ENCODE data around the gene PLOD2.

The PLOD2 gene

GRCh38 chr3:146102885-146103284 lies 58.1 kb downstream of the PLOD2 start:
- Histone ChIP-seq H3K27ac (ENCODE audit: low read depth, low read length) (no peak overlapping the region), H2AFZ (ENCODE audit: low read length, unreplicated experiment) (no peak overlapping the region), H3K79me2 (ENCODE audit: control insufficient read depth, insufficient read depth, low read length, unreplicated experiment) (peaks cover 21% of the 10 kb centered on the region), H3K4me3 (ENCODE audit: low read depth, low read length) (no peak overlapping the region), H3K36me3 (ENCODE audit: insufficient read depth, low read length) (peaks cover 62% of the 10 kb centered on the region), H3K4me1 (ENCODE audit: control insufficient read depth, insufficient read depth, low read length, unreplicated experiment) (no peaks in the 10 kb centered on the region), H3K27me3 (ENCODE audit: insufficient read depth, low read length) (no peaks in the 10 kb centered on the region)

GRCh38 chr3:146101538-146101937 lies 59.4 kb downstream of the PLOD2 start:
- H3K27ac ChIP-seq (ENCODE audit: low read depth, low read length) = peak overlapping the region; percentile 15; the same call in 1 of the 2 replicates
- H3K36me3 ChIP-seq (ENCODE audit: insufficient read depth, low read length) = peaks cover 57% of the 10 kb centered on the region
- no peaks in the 10 kb centered on the region for H3K27me3 ChIP-seq (ENCODE audit: insufficient read depth, low read length)
- H3K4me3 ChIP-seq (ENCODE audit: low read depth, low read length) = no peak overlapping the region
- peaks cover 16% of the 10 kb centered on the region for H3K79me2 ChIP-seq (ENCODE audit: control insufficient read depth, insufficient read depth, low read length, unreplicated experiment)
- no peak overlapping the region for H2AFZ ChIP-seq (ENCODE audit: low read length, unreplicated experiment)
- no peaks in the 10 kb centered on the region for H3K4me1 ChIP-seq (ENCODE audit: control insufficient read depth, insufficient read depth, low read length, unreplicated experiment)

GRCh38 chr3:146100825-146101444 lies 60.0 kb downstream of the PLOD2 start:
- no peaks in the 10 kb centered on the region for H3K4me1 ChIP-seq (ENCODE audit: control insufficient read depth, insufficient read depth, low read length, unreplicated experiment)
- no peak overlapping the region for H2AFZ ChIP-seq (ENCODE audit: low read length, unreplicated experiment)
- H3K4me3 ChIP-seq (ENCODE audit: low read depth, low read length) = no peak overlapping the region
- H3K27ac ChIP-seq (ENCODE audit: low read depth, low read length) = peak overlapping the region; percentile 15; the same call in 1 of the 2 replicates
- H3K36me3 ChIP-seq (ENCODE audit: insufficient read depth, low read length) = peaks cover 51% of the 10 kb centered on the region
- H3K79me2 ChIP-seq (ENCODE audit: control insufficient read depth, insufficient read depth, low read length, unreplicated experiment) = peaks cover 13% of the 10 kb centered on the region
- H3K27me3 ChIP-seq (ENCODE audit: insufficient read depth, low read length) = no peaks in the 10 kb centered on the region

GRCh38 chr3:146100180-146100579 lies 60.8 kb downstream of the PLOD2 start:
- Histone ChIP-seq H3K79me2 (ENCODE audit: control insufficient read depth, insufficient read depth, low read length, unreplicated experiment) (peaks cover 7% of the 10 kb centered on the region), H3K27ac (ENCODE audit: low read depth, low read length) (no peak overlapping the region), H2AFZ (ENCODE audit: low read length, unreplicated experiment) (no peak overlapping the region), H3K4me1 (ENCODE audit: control insufficient read depth, insufficient read depth, low read length, unreplicated experiment) (no peaks in the 10 kb centered on the region), H3K4me3 (ENCODE audit: low read depth, low read length) (no peak overlapping the region), H3K27me3 (ENCODE audit: insufficient read depth, low read length) (no peaks in the 10 kb centered on the region), H3K36me3 (ENCODE audit: insufficient read depth, low read length) (peaks cover 44% of the 10 kb centered on the region)

GRCh38 chr3:146099316-146099715 lies 61.7 kb downstream of the PLOD2 start:
- Histone ChIP-seq H3K4me1 (ENCODE audit: control insufficient read depth, insufficient read depth, low read length, unreplicated experiment) (peaks cover under 1% of the 10 kb centered on the region), H3K4me3 (ENCODE audit: low read depth, low read length) (no peak overlapping the region), H3K79me2 (ENCODE audit: control insufficient read depth, insufficient read depth, low read length, unreplicated experiment) (peaks cover 9% of the 10 kb centered on the region), H3K27ac (ENCODE audit: low read depth, low read length) (no peak overlapping the region), H3K36me3 (ENCODE audit: insufficient read depth, low read length) (peaks cover 37% of the 10 kb centered on the region), H3K27me3 (ENCODE audit: insufficient read depth, low read length) (no peaks in the 10 kb centered on the region), H2AFZ (ENCODE audit: low read length, unreplicated experiment) (no peak overlapping the region)

- H2AFZ ChIP-seq (ENCODE audit: low read length, unreplicated experiment) = no peak overlapping the region
- H3K4me3 ChIP-seq (ENCODE audit: low read depth, low read length) = no peak overlapping the region
- H3K4me1 ChIP-seq (ENCODE audit: control insufficient read depth, insufficient read depth, low read length, unreplicated experiment) = peaks cover 33% of the 10 kb centered on the region
- H3K79me2 ChIP-seq (ENCODE audit: control insufficient read depth, insufficient read depth, low read length, unreplicated experiment) = peaks cover 41% of the 10 kb centered on the region
- peak overlapping the region; percentile 16; the same call in 1 of the 2 replicates for H3K27ac ChIP-seq (ENCODE audit: low read depth, low read length)
- H3K27me3 ChIP-seq (ENCODE audit: insufficient read depth, low read length) = no peaks in the 10 kb centered on the region
- H3K36me3 ChIP-seq (ENCODE audit: insufficient read depth, low read length) = peaks cover 24% of the 10 kb centered on the region
These were observed 67.1 kb downstream of the PLOD2 start for GRCh38 chr3:146093896-146094295.

GRCh38 chr3:146092230-146092629 lies 68.8 kb downstream of the PLOD2 start:
- H3K4me3 ChIP-seq (ENCODE audit: low read depth, low read length) = no peak overlapping the region
- no peak overlapping the region for H2AFZ ChIP-seq (ENCODE audit: low read length, unreplicated experiment)
- H3K4me1 ChIP-seq (ENCODE audit: control insufficient read depth, insufficient read depth, low read length, unreplicated experiment) = peaks cover 33% of the 10 kb centered on the region
- no peaks in the 10 kb centered on the region for H3K27me3 ChIP-seq (ENCODE audit: insufficient read depth, low read length)
- H3K27ac ChIP-seq (ENCODE audit: low read depth, low read length) = peak overlapping the region; percentile 57
- peaks cover 31% of the 10 kb centered on the region for H3K36me3 ChIP-seq (ENCODE audit: insufficient read depth, low read length)
- H3K79me2 ChIP-seq (ENCODE audit: control insufficient read depth, insufficient read depth, low read length, unreplicated experiment) = peaks cover 45% of the 10 kb centered on the region

GRCh38 chr3:146091397-146091796 lies 69.6 kb downstream of the PLOD2 start:
- no peaks in the 10 kb centered on the region for H3K27me3 ChIP-seq (ENCODE audit: insufficient read depth, low read length)
- H3K36me3 ChIP-seq (ENCODE audit: insufficient read depth, low read length) = peaks cover 33% of the 10 kb centered on the region
- H3K4me3 ChIP-seq (ENCODE audit: low read depth, low read length) = no peak overlapping the region
- H3K4me1 ChIP-seq (ENCODE audit: control insufficient read depth, insufficient read depth, low read length, unreplicated experiment) = peaks cover 33% of the 10 kb centered on the region
- H2AFZ ChIP-seq (ENCODE audit: low read length, unreplicated experiment) = no peak overlapping the region
- H3K79me2 ChIP-seq (ENCODE audit: control insufficient read depth, insufficient read depth, low read length, unreplicated experiment) = peaks cover 45% of the 10 kb centered on the region
- H3K27ac ChIP-seq (ENCODE audit: low read depth, low read length) = no peak overlapping the region

- Histone ChIP-seq H3K4me1 (ENCODE audit: control insufficient read depth, insufficient read depth, low read length, unreplicated experiment) (peaks cover 33% of the 10 kb centered on the region), H3K27me3 (ENCODE audit: insufficient read depth, low read length) (no peaks in the 10 kb centered on the region), H3K4me3 (ENCODE audit: low read depth, low read length) (peak overlapping the region; percentile 15; the same call in 1 of the 2 replicates), H2AFZ (ENCODE audit: low read length, unreplicated experiment) (no peak overlapping the region), H3K36me3 (ENCODE audit: insufficient read depth, low read length) (peaks cover 42% of the 10 kb centered on the region), H3K79me2 (ENCODE audit: control insufficient read depth, insufficient read depth, low read length, unreplicated experiment) (peaks cover 48% of the 10 kb centered on the region), H3K27ac (ENCODE audit: low read depth, low read length) (no peak overlapping the region)
These were observed 70.5 kb downstream of the PLOD2 start for GRCh38 chr3:146090521-146090920.

- peaks cover 47% of the 10 kb centered on the region for H3K36me3 ChIP-seq (ENCODE audit: insufficient read depth, low read length)
- peaks cover 39% of the 10 kb centered on the region for H3K79me2 ChIP-seq (ENCODE audit: control insufficient read depth, insufficient read depth, low read length, unreplicated experiment)
- no peak overlapping the region for H2AFZ ChIP-seq (ENCODE audit: low read length, unreplicated experiment)
- H3K4me3 ChIP-seq (ENCODE audit: low read depth, low read length) = no peak overlapping the region
- H3K27ac ChIP-seq (ENCODE audit: low read depth, low read length) = no peak overlapping the region
- H3K4me1 ChIP-seq (ENCODE audit: control insufficient read depth, insufficient read depth, low read length, unreplicated experiment) = peaks cover 28% of the 10 kb centered on the region
- no peaks in the 10 kb centered on the region for H3K27me3 ChIP-seq (ENCODE audit: insufficient read depth, low read length)
These were observed 72.1 kb downstream of the PLOD2 start for GRCh38 chr3:146088840-146089239.

- H3K79me2 ChIP-seq (ENCODE audit: control insufficient read depth, insufficient read depth, low read length, unreplicated experiment) = peaks cover 23% of the 10 kb centered on the region
- H3K4me3 ChIP-seq (ENCODE audit: low read depth, low read length) = no peak overlapping the region
- no peaks in the 10 kb centered on the region for H3K27me3 ChIP-seq (ENCODE audit: insufficient read depth, low read length)
- H3K36me3 ChIP-seq (ENCODE audit: insufficient read depth, low read length) = peaks cover 48% of the 10 kb centered on the region
- no peak overlapping the region for H2AFZ ChIP-seq (ENCODE audit: low read length, unreplicated experiment)
- no peak overlapping the region for H3K27ac ChIP-seq (ENCODE audit: low read depth, low read length)
- H3K4me1 ChIP-seq (ENCODE audit: control insufficient read depth, insufficient read depth, low read length, unreplicated experiment) = peaks cover 12% of the 10 kb centered on the region
These were observed 73.9 kb downstream of the PLOD2 start for GRCh38 chr3:146087116-146087515.

Data from ACC112 (cell line).